Esophagus muscularis mucosa (tissue), 4 donors: ENCODE measurements around the gene SLC25A40.
"Not testable (repeated sequence)": the region's sequence is repeated elsewhere in the genome, so short reads cannot be mapped to it uniquely, and the experiment has no call there.

Experiments used
- EP300 ChIP-seq: sonication (generic); formaldehyde crosslinking; IDR thresholded peaks from one replicate; pipeline ENCODE4 v1.6.1; 2017; ENCODE audit warnings: antibody characterized with exemption
- POLR2A ChIP-seq: fragments of 450-650 bp; IDR thresholded peaks from one replicate; pipeline ENCODE4 v1.6.1; 2017; ENCODE audit warnings: antibody characterized with exemption, moderate library complexity, mild to moderate bottlenecking, low read depth
- POLR2AphosphoS5 ChIP-seq, 2 donors: sonication (generic); formaldehyde crosslinking; IDR thresholded peaks; one replicate each; pipeline ENCODE4 v1.6.1; 2017; ENCODE audit warnings: antibody characterized with exemption in 2 of 2
- TF ChIP-seq, protein P1 (sequence below), 3 experiments: fragments of 200-600 bp in 2 of 3; fragments of 450-650 bp in 1 of 3; sonication (generic) in 2 of 3; IDR thresholded peaks; one replicate each; pipeline ENCODE4 v1.5.1; 2017 to 2019; ENCODE audit warnings: antibody characterized with exemption in 3 of 3, mild to moderate bottlenecking in 2 of 3, moderate library complexity in 1 of 3

DNA sequence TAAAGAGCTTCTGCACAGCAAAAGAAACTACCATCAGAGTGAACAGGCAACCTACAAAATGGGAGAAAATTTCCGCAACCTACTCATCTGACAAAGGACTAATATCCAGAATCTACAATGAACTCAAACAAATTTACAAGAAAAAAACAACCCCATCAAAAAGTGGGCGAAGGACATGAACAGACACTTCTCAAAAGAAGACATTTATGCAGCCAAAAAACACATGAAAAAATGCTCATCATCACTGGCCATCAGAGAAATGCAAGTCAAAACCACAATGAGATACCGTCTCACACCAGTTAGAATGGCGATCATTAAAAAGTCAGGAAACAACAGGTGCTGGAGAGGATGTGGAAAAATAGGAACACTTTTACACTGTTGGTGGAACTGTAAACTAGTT, 54.1 kb downstream of the SLC25A40 start:
- TF ChIP-seq, protein P1, sequence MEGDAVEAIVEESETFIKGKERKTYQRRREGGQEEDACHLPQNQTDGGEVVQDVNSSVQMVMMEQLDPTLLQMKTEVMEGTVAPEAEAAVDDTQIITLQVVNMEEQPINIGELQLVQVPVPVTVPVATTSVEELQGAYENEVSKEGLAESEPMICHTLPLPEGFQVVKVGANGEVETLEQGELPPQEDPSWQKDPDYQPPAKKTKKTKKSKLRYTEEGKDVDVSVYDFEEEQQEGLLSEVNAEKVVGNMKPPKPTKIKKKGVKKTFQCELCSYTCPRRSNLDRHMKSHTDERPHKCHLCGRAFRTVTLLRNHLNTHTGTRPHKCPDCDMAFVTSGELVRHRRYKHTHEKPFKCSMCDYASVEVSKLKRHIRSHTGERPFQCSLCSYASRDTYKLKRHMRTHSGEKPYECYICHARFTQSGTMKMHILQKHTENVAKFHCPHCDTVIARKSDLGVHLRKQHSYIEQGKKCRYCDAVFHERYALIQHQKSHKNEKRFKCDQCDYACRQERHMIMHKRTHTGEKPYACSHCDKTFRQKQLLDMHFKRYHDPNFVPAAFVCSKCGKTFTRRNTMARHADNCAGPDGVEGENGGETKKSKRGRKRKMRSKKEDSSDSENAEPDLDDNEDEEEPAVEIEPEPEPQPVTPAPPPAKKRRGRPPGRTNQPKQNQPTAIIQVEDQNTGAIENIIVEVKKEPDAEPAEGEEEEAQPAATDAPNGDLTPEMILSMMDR (IDR thresholded peaks at IDR 0.05), result not testable (repeated sequence)
- not testable (repeated sequence) for TF ChIP-seq EP300; POLR2AphosphoS5 (IDR thresholded peaks at IDR 0.05); POLR2A
